Stimulated activated CD8-positive, alpha-beta memory T cell treated with anti-CD3 and anti-CD28 coated beads, Interleukin-12 subunit alpha, Interleukin-12 subunit beta, amount 100 ng/mL, for 4 hours (primary cell): Measurements from ENCODE around the gene TMEM147.
"Not testable (repeated sequence)": the region's sequence is repeated elsewhere in the genome, so short reads cannot be mapped to it uniquely, and the experiment has no call there.

ENCODE experiments used
- DNase-seq: peaks from one replicate; pipeline ENCODE4 v3.0.0-alpha.2; 2020; ENCODE audit warnings: low read depth

The TMEM147 gene

DNA sequence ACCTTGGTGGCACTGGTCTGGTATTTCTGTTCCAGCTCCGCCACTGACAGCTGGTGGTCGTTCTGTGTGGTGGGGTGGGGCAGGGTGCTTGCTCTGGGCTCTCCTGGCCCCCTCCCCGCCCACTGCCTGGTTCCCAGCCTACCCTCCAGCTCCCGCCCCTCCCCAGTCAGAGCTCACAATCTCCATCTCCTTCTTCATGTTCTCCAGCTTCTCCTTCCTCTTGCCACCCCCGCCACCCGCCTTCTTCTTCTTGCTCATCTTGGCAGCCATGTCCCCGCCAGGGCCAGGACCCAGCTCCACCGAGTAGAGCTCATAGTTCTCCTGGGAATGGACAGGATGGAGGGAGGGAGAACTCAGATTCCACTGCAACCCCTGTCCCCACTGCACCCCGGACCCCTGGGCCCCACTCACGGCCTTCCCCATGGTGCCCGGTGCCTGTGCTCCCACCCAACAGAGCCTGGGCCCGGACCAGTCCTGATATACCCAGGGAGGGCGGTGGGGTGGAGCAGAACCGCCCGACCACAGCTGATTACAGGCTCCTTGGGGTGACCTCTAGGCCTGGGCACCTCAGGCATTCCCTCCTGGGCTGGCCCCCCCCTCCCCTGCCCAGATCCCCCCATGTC lies 17.9 kb downstream of the TMEM147 start, which contains the start of gene ATP4A:
Gene ATP4A, minus strand, starts transcription at position 452 of the 623 bp plus-strand sequence. Its CDS starts 29 bp downstream, at position 423.
- DNase-seq = no peak

- DNase-seq = no peak
Observed at GRCh38 chr19:35565016-35565856, 19.8 kb downstream of the TMEM147 start.

- no peak for DNase-seq
Observed at GRCh38 chr19:35566738-35567137, 21.3 kb downstream of the TMEM147 start.

GRCh38 chr19:35569281-35569781 lies 23.9 kb downstream of the TMEM147 start:
- no peak for DNase-seq

DNA sequence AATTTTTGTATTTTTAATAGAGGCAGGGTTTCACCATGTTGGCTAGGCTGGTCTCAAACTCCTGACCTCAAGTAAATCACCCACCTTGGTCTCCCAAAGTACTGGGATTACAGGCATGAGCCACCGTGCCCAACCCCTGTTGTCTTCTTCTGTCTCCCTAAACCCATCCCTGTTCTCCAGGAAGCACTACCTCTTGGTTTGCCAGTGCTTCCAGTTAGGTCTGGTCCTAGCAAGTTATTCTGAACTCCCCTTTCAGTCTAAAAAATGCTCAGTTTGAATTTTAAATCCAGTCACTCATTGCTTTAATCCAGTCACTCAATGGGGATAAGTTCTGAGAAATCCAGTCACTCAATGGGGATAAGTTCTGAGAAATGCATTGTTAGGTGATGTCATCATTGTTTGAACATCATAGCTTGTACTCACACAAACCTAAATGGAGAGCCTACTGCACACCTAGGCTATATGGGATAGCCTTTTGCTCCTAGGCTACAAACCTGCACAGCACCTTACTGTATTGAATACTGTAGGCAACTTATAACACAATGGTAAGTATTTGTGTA lies 26.1 kb downstream of the TMEM147 start:
- no peak for DNase-seq

DNA sequence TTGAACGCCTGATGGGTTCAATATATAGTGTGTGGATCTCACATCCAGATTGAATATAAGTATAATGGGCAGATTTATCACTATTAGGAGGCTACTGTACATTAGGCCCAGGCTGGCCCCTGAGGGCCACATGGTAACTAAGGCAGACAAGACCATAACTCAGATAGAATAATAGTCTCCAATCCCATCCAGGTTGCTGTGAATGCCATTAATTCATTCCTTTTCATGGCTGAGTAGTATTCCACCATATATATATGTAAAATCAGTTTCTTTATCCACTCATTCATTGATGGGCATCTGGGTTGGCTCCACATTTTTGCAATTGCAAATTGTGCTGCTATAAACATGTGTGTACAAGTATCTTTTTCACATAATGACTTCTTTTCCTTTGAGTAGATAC lies 32.5 kb downstream of the TMEM147 start:
- DNase-seq = no peak

GRCh38 chr19:35578707-35579106 lies 33.3 kb downstream of the TMEM147 start:
- DNase-seq = no peak

DNA sequence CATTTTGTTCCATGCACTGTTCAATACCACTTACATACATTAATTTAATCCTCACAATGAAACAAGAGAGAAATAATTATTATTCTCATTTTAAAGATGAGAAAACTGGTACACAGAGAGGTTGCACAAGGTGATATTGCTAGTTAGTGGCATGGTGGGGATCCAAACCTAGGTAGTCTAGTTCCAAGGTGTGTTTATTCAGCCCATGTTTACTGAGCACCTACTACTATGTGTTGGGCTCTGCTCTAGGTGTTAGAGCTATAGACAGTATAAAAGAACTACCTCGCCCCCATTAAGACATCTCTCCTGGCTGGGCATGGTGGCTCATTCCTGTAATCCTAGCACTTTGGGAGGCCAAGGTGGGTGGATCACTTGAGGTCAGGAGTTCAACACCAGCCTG lies 37.3 kb downstream of the TMEM147 start:
- DNase-seq = no peak

- DNase-seq = no peak
Observed at GRCh38 chr19:35585848-35586247, 40.4 kb downstream of the TMEM147 start, which contains the start of gene PMIS2. Gene PMIS2 (plus strand): TSS chr19:35586173. CDS start chr19:35586260, 87 bp downstream.

DNA sequence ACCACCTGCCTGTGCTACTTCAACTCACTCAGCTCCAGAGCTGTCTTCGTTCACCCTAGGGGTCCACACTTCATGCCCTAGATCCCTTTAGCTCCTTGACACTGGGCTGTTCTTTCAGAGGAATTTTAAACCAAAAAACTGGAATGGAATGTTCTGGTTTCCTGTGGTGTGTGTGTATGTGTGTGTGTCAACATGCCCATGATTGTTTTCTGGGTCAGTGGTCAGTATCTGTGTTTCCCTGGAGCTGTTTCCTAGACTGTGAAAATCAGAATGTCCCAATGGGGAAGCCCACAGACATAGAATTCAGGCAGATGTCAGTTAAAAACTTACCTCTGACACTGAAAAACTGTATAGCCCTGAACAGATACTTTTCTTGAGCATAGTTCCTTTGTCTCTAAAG lies 41.9 kb downstream of the TMEM147 start:
- no peak for DNase-seq

GRCh38 chr19:35590875-35591274 lies 45.4 kb downstream of the TMEM147 start:
- no peak for DNase-seq

DNA sequence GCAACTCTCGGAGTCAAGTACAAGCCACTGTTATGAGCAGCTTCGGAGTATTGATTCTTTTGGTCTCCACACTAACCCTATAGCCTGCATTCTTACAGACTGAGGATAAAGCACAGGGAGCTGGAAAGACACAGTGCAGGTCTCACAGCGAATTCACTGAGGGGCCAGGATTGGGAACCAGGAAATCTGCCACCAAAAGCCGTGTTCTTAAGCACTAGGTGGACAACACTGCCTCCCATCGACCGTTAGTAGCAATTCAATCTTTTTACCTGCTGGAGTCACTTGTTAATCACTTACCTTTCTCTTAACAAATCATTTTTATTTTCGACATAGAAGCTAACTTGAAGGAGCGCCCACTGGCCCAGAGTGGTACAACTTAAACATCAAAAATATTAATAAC lies 46.8 kb downstream of the TMEM147 start:
- no peak for DNase-seq

- not testable (repeated sequence) for DNase-seq
Observed at GRCh38 chr19:35595026-35595425, 49.6 kb downstream of the TMEM147 start.

GRCh38 chr19:35595928-35596327 lies 50.5 kb downstream of the TMEM147 start:
- no peak for DNase-seq

- no peak for DNase-seq
Observed at GRCh38 chr19:35596366-35596999, 51.1 kb downstream of the TMEM147 start.
